Osteoblast (primary cell): ENCODE data around the gene EFNA5. TPM values are rescaled to one million over a fixed set of nuclear protein-coding genes. Genes with fewer than 3 reads are reported as not detected.

ENCODE experiments used
- DNase-seq: peaks from one replicate; pipeline ENCODE4 v3.0.0; 2011; ENCODE audit warnings: low spot score, mixed read lengths; ENCODE audit not compliant: insufficient read length; ENCODE audit errors: missing footprints
- H2AFZ ChIP-seq: 2 replicates; pipeline ENCODE4 v1.6.0; 2011; ENCODE audit warnings: mild to moderate bottlenecking, low read length
- H3K27ac ChIP-seq: 2 replicates; pipeline ENCODE4 v1.5.1; 2011; ENCODE audit warnings: mild to moderate bottlenecking, low read depth, low read length, moderate library complexity
- H3K27me3 ChIP-seq: 2 replicates; pipeline ENCODE4 v1.6.0; 2012; ENCODE audit warnings: mild to moderate bottlenecking, control low read depth, inconsistent platforms, low read length, moderate library complexity; ENCODE audit not compliant: insufficient read depth
- H3K36me3 ChIP-seq: 2 replicates; pipeline ENCODE4 v1.5.1; 2011; ENCODE audit warnings: mild to moderate bottlenecking, low read length, control low read depth, moderate library complexity; ENCODE audit not compliant: insufficient read depth
- H3K4me1 ChIP-seq: 2 replicates; pipeline ENCODE4 v1.5.1; 2011; ENCODE audit warnings: mild to moderate bottlenecking, low read length, control low read depth, moderate library complexity; ENCODE audit not compliant: insufficient read depth
- H3K4me2 ChIP-seq: 2 replicates; pipeline ENCODE4 v1.6.0; 2011; ENCODE audit warnings: mild to moderate bottlenecking, low read length; ENCODE audit not compliant: insufficient read depth
- H3K4me3 ChIP-seq: fragments of 200-600 bp; sonication (generic); 3 replicates; pipeline ENCODE4 v1.5.1; 2012; ENCODE audit warnings: mild to moderate bottlenecking, low read length, inconsistent platforms; ENCODE audit not compliant: insufficient read depth
- H3K79me2 ChIP-seq: 2 replicates; pipeline ENCODE4 v1.6.0; 2012; ENCODE audit warnings: mild to moderate bottlenecking, low read length, control low read depth, inconsistent platforms; ENCODE audit not compliant: insufficient read depth
- H3K9me3 ChIP-seq: 2 replicates; pipeline ENCODE4 v1.5.1; 2011; ENCODE audit warnings: low read depth, low read length, control low read depth
- H4K20me1 ChIP-seq: 2 replicates; pipeline ENCODE4 v1.6.0; 2012; ENCODE audit warnings: mild to moderate bottlenecking, low read length, control low read depth; ENCODE audit not compliant: insufficient read depth
- total RNA-seq: library from RNA; depleted of rRNA; stranded (reverse); fragments of >200 nt; gene quantifications from 2 replicates; pipeline ENCODE4 v1.2.3, GENCODE V29; 2012
- TF ChIP-seq, protein P1 (sequence below): IDR thresholded peaks from 2 replicates; pipeline ENCODE4 v1.5.1; 2011; ENCODE audit warnings: mild to moderate bottlenecking, low read depth, low read length, moderate library complexity; ENCODE audit errors: extremely low read depth

Gene EFNA5
- total RNA-seq, 1 donor = 12.3 TPM

DNA sequence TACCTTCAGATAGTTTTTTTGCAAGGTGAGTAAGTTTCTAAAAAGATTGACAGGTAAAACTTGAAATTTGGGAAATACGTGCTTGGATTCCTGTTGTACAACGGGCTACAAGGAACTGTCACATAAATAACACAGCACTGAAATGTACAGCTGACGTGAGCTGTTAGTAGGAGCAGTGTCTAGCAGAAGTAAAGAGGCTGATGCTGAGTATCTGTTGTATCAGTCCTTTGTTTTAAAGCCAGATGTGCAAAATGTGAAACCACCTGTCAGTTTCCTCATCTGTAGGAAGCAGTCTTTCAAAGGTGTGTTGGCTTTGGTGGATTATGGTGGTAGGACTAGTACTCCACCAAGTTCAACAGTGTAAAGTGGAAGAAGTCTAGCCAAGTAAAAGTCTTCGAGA lies 122.3 kb downstream of the EFNA5 start:
- DNase-seq = no peak
- TF ChIP-seq, protein P1, sequence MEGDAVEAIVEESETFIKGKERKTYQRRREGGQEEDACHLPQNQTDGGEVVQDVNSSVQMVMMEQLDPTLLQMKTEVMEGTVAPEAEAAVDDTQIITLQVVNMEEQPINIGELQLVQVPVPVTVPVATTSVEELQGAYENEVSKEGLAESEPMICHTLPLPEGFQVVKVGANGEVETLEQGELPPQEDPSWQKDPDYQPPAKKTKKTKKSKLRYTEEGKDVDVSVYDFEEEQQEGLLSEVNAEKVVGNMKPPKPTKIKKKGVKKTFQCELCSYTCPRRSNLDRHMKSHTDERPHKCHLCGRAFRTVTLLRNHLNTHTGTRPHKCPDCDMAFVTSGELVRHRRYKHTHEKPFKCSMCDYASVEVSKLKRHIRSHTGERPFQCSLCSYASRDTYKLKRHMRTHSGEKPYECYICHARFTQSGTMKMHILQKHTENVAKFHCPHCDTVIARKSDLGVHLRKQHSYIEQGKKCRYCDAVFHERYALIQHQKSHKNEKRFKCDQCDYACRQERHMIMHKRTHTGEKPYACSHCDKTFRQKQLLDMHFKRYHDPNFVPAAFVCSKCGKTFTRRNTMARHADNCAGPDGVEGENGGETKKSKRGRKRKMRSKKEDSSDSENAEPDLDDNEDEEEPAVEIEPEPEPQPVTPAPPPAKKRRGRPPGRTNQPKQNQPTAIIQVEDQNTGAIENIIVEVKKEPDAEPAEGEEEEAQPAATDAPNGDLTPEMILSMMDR = no peak
- no peaks in the 10 kb centered on the region for H3K36me3 ChIP-seq
- no peaks in the 10 kb centered on the region for H3K27me3 ChIP-seq
- peaks cover 15% of the 10 kb centered on the region for H3K4me1 ChIP-seq
- H3K4me3 ChIP-seq = no peak overlapping the region
- no peaks in the 10 kb centered on the region for H4K20me1 ChIP-seq
- no peak overlapping the region for H3K4me2 ChIP-seq
- H3K9me3 ChIP-seq = no peaks in the 10 kb centered on the region
- no peaks in the 10 kb centered on the region for H3K79me2 ChIP-seq
- H2AFZ ChIP-seq = no peak overlapping the region
- no peak overlapping the region for H3K27ac ChIP-seq

DNA sequence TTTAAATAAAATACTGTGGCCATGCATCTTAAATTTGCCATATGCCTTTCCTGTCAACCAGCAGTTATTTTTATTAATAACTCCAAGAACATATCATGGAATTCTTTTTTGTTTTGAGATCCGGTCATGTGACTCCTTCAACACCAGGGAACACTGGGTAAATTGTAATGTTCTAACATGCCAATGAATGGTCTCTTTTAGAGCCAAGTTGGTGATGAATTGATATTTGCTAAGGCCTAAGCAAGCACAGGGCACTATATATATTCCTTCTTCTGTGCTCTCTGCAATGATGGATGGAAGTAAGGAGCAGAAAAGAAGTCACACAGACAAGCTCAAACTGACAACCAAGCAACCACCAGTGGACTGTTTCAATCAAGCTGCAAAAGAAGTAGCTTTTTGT lies 124.0 kb downstream of the EFNA5 start:
- Histone ChIP-seq H4K20me1 (no peaks in the 10 kb centered on the region), H3K4me1 (peaks cover 14% of the 10 kb centered on the region), H3K27me3 (no peaks in the 10 kb centered on the region), H3K4me2 (no peak overlapping the region), H2AFZ (no peak overlapping the region), H3K4me3 (no peak overlapping the region), H3K27ac (no peak overlapping the region), H3K36me3 (no peaks in the 10 kb centered on the region), H3K79me2 (no peaks in the 10 kb centered on the region), H3K9me3 (no peaks in the 10 kb centered on the region)
- DNase-seq = no peak
- TF ChIP-seq, protein P1 = no peak

DNA sequence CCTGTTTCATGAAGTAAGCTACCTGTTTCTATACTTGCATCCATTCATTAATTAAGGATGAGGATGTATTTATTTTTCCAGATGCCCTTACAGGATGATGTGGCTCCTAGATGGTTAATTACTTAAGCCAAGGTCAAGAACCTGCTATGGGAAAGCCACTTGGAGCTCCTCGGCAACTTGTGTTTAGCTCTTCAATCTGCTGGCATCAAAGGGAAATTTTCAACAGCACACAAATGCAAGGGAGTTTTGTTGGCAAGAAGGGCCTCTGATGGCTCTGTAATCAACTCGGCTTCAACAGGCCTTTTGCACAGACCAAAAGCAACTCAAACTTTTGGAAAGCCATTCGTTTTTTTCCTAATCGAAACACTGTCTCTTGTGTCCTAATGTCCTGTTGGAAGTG lies 125.3 kb downstream of the EFNA5 start:
- Histone ChIP-seq H3K27ac (no peak overlapping the region), H3K79me2 (no peaks in the 10 kb centered on the region), H3K4me2 (no peak overlapping the region), H2AFZ (no peak overlapping the region), H3K9me3 (no peaks in the 10 kb centered on the region), H3K4me1 (peaks cover 14% of the 10 kb centered on the region), H3K4me3 (no peak overlapping the region), H3K27me3 (no peaks in the 10 kb centered on the region), H3K36me3 (no peaks in the 10 kb centered on the region), H4K20me1 (no peaks in the 10 kb centered on the region)
- TF ChIP-seq, protein P1 = no peak
- DNase-seq = no peak

DNA sequence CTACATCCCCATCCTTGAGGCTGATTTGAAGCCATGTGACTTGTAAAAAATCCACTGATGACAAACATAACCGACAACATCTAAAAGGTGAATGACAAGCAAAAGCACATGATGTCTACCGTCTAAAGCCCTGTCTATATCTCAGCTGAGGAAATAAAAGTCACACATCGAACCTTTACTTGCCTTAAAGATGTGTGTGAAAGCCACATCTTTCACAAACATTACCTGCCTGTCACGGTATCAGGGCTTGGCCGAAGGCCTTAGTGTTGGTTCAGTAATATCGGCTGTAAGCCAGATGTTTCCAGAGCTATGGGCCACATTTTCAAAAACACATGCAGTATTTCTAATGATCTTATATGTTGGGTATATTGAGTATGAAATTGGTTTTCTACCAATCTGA lies 125.8 kb downstream of the EFNA5 start:
- Histone ChIP-seq H2AFZ (no peak overlapping the region), H3K79me2 (no peaks in the 10 kb centered on the region)
- TF ChIP-seq, protein P1 = no peak

More for the DNA sequence above, 125.8 kb downstream of the EFNA5 start:
- Histone ChIP-seq H3K9me3 (no peaks in the 10 kb centered on the region), H3K27me3 (no peaks in the 10 kb centered on the region), H3K36me3 (no peaks in the 10 kb centered on the region), H3K4me3 (no peak overlapping the region), H3K27ac (no peak overlapping the region), H3K4me2 (no peak overlapping the region), H4K20me1 (no peaks in the 10 kb centered on the region), H3K4me1 (peaks cover 14% of the 10 kb centered on the region)
- DNase-seq = no peak
